ENCODE measurements around the gene SNAPC2.

The SNAPC2 gene

GRCh38 chr19:7971553-7972520, 51.7 kb downstream of the SNAPC2 start:
- no peak for DNase-seq

All from DMS79 (cell line).